GM20431 (cell line): ENCODE measurements around the gene KCMF1.

ENCODE experiments used
- in situ Hi-C: fragments of 300-500 bp; cut with MseI, MboI; formaldehyde crosslinking; loops from one replicate; pipeline ENCODE4 v1.15.0; 2020; ENCODE audit warnings: low sequenced_read_pairs; ENCODE audit not compliant: unreplicated experiment

The KCMF1 gene

DNA sequence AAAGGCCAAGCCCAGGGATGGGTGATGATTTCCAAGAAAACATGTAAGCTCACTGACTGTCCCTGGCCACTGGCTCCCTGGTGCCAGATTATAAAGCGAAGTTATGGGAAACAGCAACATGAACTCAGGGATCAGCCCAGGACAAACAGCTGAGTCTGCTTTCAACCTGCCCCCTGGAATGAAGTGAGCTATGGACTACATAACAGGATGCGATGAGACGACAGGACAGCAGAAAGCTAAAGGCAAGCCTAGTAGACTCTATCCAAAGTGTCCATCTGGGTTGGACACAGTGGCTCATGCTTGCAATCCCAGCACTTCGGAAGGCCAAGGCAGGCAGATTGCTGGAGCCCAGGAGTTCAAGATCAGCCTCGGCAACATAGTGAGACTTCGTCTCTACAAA is 16.6 kb upstream of the KCMF1 start:
- in situ Hi-C loops: no loop called here

DNA sequence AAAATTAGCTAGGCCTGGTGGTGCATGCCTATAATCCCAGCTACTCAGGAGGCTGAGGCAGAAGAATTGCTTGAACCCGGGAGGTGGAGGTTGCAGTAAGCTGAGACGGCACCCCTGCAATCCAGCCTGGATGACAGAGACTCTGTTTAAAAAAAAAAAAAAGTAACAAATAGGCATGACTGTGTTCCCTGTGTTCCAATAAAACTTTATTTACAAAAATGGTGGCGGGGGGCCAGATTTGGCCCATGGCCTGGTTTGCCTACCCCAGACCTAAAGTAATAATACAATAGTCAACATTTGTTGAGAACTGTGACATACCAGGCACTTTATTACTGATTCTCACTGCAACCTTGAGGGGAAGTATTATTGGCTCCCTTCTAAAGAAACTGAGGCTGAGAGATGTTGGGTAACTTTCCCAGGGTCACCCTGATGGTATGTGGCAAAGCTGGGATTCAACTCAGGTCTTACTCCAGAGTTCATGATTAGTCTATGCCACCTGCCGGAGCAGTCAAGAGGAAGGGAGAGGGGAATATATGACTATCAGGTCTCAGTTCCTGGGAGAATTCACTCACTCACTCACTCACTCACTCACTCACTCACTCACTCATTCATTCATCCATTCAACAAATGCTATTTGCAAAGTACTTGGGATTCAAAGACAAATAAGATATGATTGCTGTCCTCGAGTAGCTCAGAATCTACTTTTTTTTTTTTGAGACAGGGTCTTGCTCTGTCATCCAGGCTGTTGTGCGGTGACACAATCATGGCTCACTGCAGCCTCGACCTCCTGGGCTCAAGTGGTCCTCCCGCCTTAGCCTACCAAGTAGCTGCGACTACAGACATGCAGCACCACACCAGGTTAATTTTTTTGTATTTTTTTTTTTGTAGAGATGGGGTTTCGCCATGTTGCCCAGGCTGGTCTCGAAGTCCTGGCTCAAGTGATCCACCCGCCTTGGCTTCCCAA is 14.3 kb upstream of the KCMF1 start:
- in situ Hi-C loops: no loop called here

GRCh38 chr2:84957771-84958134 is 13.2 kb upstream of the KCMF1 start:
- in situ Hi-C loops: no loop called here

DNA sequence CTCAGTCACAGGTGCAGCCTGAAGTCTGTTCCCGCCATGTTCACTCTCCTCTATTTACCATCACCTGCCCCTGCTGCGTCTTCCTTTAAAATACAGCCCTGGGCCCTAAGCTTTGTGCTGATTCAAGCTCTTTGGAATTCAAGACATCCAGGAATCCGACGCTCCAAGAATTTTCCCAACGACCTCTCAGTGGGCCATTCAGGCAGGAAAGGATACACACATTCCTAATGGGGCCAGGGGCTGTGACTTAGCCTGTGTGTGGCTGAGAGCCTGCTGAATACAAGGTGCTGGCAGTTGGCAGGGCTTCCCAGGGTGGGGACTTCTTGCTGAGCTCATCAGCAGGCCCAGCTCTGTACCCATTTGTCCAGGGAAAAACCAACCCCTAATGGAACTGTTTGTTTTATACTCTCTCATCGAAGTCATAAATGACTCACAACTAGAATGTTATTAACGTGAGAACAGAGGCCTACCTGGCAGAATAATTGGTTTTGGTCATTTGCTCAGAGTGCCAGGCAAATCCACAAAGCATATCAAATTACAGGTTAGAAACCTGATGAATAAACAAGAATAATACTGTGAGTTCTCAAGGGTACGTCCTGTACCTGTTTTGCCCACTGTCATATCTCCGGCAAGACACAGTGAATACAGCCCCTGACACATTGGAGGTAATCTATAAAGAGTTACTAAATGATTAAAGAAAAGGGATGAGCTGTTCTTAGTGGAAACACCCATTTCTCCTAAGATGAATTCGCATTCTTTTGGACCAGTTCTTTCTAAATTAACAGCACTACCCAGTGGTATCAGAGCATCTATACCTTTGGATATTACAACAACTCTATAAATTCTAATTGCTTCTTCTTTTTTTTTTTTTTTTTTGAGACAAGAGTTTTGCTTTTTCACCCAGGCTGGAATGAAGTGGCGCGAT is 12.6 kb upstream of the KCMF1 start:
- in situ Hi-C loops: no loop called here

- in situ Hi-C loops: no loop called here
Observed at GRCh38 chr2:84959095-84959565, 11.8 kb upstream of the KCMF1 start.

DNA sequence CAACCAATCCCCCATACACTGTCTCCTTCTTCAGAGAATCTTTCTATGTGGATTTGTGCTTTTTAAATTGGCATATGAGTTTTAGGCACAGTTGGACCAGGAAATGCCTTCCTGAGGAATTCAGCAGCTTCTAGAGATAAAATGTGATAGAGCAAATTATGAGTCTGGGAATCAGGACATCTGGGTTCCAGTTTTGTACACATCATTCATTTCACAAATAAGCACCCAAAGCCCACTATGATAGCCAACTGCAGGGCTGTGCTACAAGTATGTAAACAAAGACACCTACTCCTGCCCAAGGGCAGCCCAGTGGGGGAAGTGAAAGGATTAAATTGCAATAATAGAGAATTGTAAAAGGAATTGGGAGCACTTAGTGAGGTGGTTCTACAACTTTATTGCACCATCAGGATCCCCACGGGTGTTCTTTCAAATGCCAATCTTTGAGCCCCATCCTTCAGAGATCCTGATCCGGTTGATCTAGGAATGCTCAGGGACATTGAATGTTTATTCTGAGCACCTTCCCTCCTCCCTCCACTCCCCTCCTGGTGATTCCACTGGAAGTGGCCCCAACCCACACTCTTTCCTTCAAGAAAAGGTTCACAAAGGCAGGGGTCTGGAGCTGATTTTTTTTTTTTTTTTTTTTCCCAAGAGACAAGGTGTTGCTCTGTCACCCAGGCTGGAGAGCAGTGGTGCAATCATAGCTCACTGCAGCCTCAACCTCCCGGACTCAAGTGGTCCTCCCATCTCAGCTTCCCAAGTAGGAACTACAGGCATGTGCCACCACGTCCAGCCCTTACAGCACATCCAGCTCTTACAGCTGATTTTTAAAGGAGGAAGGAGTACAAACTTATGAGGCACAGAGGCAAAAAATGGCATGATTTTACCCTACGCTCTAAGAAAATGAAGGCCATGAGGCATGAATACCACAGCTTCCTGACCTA is 11.1 kb upstream of the KCMF1 start:
- in situ Hi-C loops: no loop called here

DNA sequence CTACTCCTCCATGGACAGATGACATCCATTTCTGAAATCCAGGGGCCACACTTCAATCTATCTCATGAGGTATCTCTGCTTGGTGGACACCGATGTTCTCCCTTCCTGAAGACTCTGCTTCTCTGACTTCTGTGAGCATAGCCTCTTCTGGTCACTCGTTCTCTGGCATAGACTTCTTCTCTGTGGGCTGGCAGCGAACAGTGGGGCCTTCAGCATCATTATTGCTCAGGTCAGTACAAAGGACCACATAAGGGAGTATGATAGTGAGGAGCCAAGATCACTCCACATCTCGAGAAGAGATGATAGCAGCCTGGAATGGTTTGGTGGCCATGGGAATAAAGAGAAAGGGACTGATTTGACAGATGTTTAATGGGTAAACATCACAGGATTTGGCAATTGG is 8.0 kb upstream of the KCMF1 start:
- in situ Hi-C loops: no loop called here

- in situ Hi-C loops: no loop called here
Observed at GRCh38 chr2:84963323-84963691, 7.7 kb upstream of the KCMF1 start.

DNA sequence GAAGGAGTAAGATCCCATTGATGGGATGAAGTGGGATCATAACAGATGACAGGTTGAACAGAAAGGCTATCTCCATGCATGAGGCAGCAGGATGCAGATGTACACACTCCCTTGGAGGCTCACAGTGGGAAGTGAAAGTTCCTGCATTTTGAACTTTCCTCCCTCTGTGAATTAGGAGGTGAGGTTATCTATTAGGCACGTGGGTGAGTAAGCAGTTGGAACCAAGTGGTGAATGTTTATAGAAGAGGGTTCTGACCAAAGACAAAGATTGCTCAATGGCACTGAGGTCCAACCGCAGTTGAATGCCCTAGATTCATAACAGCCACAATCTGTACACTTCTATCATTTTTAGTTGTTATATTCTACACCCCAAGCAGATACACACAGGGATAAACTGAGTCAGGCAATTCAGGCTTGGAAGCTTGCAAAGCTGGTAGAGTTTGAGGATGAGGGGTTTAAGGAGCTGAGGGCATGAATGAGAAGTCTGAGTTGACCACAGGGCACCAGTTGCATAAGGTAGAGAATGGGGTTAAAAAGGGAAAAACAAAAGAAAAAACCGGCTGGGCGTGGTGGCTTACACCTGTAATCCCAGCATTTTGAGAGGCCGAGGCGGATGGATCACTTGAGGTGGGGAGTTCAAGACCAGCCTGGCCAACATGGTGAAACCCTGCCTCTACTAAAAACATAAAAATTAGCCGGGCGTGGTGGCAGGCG is 7.1 kb upstream of the KCMF1 start:
- in situ Hi-C loops: no loop called here

DNA sequence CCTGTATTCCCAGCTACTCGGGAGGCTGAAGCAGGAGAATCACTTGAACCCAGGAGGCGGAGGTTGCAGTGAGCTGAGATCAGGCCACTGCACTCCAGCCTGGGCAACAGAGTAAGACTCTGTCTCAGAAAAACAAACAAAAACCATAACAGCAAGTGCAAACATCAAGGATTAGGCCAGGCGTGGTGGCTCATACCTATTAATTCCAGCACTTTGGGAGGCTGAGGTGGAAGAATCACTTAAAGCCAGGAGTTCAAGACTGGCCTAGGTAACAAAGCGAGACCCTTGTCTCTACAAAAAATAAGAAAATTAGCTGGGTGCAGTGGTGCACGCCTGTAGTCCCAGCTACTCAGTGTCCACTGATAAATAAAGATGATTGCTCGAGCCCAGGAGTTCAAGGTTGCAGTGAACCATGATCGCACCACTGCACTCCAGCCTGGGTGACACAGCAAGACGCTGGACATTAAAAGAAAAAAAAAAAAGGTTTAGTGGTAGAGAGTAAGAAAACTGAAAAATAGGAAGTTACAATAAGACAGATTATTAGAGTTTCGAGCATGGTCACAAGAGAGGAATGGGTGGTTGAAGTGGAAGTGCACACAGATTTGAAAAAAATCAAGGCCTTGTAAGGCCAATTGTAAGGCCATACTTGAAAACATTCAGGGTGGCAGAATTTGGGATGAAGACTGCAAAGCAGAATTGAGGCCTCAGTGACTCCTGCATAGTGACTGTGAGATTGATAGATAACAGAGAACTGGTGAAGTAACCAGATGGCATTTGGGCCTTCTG is 6.4 kb upstream of the KCMF1 start:
- in situ Hi-C loops: no loop called here

DNA sequence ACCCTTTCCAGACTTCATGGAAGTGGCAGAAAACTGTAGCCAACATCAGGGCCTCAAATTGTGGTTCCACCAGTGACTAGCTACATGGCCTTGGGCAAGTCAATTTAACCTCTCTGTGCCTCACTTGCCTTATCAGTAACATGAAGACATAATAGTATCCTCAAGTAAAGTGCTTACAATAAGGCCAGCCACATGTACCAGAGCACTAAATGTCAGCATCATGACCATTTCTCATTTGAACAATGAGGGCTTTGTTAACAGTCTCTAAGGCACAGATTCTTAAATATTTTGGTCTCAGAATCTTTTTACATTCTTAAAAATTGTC is 5.8 kb upstream of the KCMF1 start:
- in situ Hi-C loops: no loop called here

GRCh38 chr2:84965827-84966226 is 5.1 kb upstream of the KCMF1 start:
- in situ Hi-C loops: no loop called here

DNA sequence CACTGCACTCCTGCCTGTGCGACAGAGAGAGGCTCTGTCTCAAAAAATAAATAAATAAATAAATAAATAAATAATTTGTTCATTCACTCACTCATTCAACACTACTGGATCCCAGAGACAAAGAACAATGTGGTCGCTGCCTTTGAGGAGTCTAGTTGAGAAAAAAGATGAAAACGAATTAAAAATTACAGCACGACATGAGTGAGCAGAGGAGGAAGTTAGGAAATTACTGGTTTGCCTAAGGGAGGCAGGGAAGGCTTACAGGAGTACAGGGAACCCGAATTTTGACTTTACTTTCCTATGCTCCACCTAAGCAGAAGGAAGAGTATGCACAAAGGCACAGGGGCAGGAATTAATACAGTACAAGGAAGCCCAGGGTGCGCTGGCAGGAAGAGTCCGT is 4.2 kb upstream of the KCMF1 start:
- in situ Hi-C loops: no loop called here

DNA sequence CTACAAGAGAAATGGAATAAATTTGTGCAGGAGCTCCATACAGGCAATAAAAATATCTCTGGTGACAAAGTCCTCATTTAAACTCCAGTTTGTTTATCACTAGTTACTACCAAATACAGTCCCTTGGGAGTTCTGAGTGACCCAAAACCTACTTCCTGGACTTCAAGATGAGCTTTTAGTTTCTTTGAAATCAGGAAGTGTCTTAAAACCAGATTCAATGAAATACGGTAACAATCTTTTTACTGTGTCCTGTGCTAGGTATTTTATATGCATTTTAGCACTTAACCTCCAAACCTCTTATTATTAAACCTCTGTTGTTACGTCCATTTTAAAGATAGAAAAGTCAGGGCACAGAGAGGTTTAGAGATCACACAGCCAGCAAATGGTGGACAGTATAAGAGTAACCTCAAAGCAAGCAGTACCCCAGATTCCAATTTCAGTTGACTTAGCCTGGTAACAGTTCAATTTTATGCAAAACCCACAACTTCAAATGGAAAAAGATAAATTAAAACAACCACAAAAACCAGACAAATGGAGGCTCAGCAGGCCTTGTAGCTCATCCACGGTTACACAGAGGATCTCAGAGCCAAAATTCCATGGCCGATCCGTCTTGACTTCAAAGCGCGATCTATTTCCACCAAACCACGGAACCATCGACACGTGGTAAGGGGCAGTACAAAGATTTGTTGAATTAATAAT is 1.3 kb upstream of the KCMF1 start:
- in situ Hi-C loops: no loop called here

- in situ Hi-C loops: no loop called here
Observed at GRCh38 chr2:84970210-84970867, 622 bp upstream of the KCMF1 start.

- in situ Hi-C loops: no loop called here
Observed at GRCh38 chr2:84971510-84972206, 697 bp downstream of the KCMF1 start.

DNA sequence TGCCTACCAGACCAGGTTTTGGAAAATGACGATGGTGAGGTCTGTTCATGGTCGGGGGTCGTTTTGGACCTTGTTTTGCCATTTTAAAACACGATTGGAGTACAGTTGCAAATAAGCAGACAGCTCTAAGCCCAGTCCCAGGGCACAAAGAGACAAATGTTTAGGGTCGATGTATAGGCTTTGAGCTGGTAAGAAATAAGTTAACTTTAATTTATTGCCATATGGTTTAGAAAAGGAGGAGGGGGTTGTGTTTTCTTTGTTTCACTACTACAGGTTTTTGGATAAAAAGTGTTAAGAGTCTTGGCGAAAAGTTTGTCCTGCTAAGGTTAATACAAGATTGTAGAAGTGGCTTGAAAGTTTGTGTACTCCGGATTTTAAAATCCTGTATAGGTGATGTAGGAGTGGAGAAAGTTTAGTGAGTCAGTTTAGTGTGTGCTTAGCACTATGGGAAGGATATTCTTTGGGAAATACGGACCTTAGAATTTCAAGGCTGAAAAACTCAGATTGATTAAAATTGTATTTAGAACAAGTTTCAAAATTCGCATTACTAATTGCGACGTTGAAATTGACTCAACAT is 1.3 kb downstream of the KCMF1 start:
- in situ Hi-C loops: no loop called here
